T-helper 17 cell (primary cell): Measurements from ENCODE around the gene GRIK3. TPM values are rescaled to one million over a fixed set of nuclear protein-coding genes. Genes with fewer than 3 reads are reported as not detected.
"Not testable (repeated sequence)": the region's sequence is repeated elsewhere in the genome, so short reads cannot be mapped to it uniquely, and the experiment has no call there.

Experiments used
- ATAC-seq: fragments of 150-1000 bp; cut with Tn5 transposase; 2 replicates; pipeline ENCODE4 v1.10.0; 2021; ENCODE audit warnings: mild to moderate bottlenecking, moderate library complexity
- DNase-seq, 3 donors: peaks; one replicate each; pipeline versions ENCODE4 v3.0.0 to v3.0.0-alpha.2; 2020 to 2021
- H3K9me3 ChIP-seq: one replicate; pipeline ENCODE4 v1.7.0; 2013; ENCODE audit warnings: low read length, mild to moderate bottlenecking; ENCODE audit not compliant: control insufficient read depth, poor library complexity, severe bottlenecking
- H3K27ac Mint-ChIP-seq: one replicate; pipeline ENCODE4 v1.8.0; 2022; ENCODE audit warnings: mild to moderate bottlenecking, moderate library complexity, mixed read lengths
- H3K27me3 Mint-ChIP-seq: one replicate; pipeline ENCODE4 v1.8.0; 2022; ENCODE audit warnings: mixed read lengths
- H3K36me3 Mint-ChIP-seq: one replicate; pipeline ENCODE4 v1.8.0; 2022; ENCODE audit warnings: low read depth, mixed read lengths
- H3K4me1 Mint-ChIP-seq: one replicate; pipeline ENCODE4 v1.8.0; 2022; ENCODE audit warnings: mild to moderate bottlenecking, mixed read lengths
- H3K4me3 Mint-ChIP-seq: one replicate; pipeline ENCODE4 v1.8.0; 2022; ENCODE audit warnings: mild to moderate bottlenecking, moderate library complexity, mixed read lengths
- total RNA-seq, 4 donors: library from RNA in 2 of 4; stranded (reverse) in 2 of 4; gene quantifications; one replicate each; pipeline ENCODE4 v1.2.3 and lab custom pipeline; 2022 to 2026

The GRIK3 gene
- total RNA-seq (not detected), total RNA-seq (lab: John Stamatoyannopoulos, UW) (0 reads per million in 2 donors)

GRCh38 chr1:37034121-37035013 lies at the start of gene GRIK3:
GRIK3 (minus strand) TSS chr1:37034515; CDS start chr1:37034108, 407 bp downstream.
- Mint-ChIP-seq H3K27me3 (peaks cover 79% of the 10 kb centered on the region), H3K27ac (no peak within 1 kb of the TSS), H3K4me3 (peak within 1 kb of the TSS; percentile 19), H3K4me1 (peaks cover 3% of the 10 kb centered on the region), H3K36me3 (peaks cover 8% of the 10 kb centered on the region)
- DNase-seq = no peak
- ATAC-seq = no peak
- H3K9me3 ChIP-seq = no peaks in the 10 kb centered on the region

- Mint-ChIP-seq H3K27me3 (peaks cover 38% of the 10 kb centered on the region), H3K36me3 (no peaks in the 10 kb centered on the region), H3K4me3 (no peak overlapping the region), H3K4me1 (no peaks in the 10 kb centered on the region), H3K27ac (no peak overlapping the region)
- ATAC-seq (no peak), DNase-seq (no peak)
- no peaks in the 10 kb centered on the region for H3K9me3 ChIP-seq
Measured at GRCh38 chr1:37084013-37084412, 49.7 kb upstream of the GRIK3 start.

GRCh38 chr1:37083603-37084002 lies 49.3 kb upstream of the GRIK3 start:
- no peak overlapping the region for H3K4me3 Mint-ChIP-seq
- ATAC-seq (no peak), DNase-seq (no peak)
- no peak overlapping the region for H3K27ac Mint-ChIP-seq
- H3K4me1 Mint-ChIP-seq = no peaks in the 10 kb centered on the region
- H3K36me3 Mint-ChIP-seq = no peaks in the 10 kb centered on the region
- H3K27me3 Mint-ChIP-seq = peaks cover 38% of the 10 kb centered on the region
- no peaks in the 10 kb centered on the region for H3K9me3 ChIP-seq

GRCh38 chr1:37080296-37080986 lies 46.1 kb upstream of the GRIK3 start:
- not testable (repeated sequence) for H3K36me3 Mint-ChIP-seq, H3K4me3 Mint-ChIP-seq, ATAC-seq, H3K27ac Mint-ChIP-seq, H3K4me1 Mint-ChIP-seq, H3K9me3 ChIP-seq, DNase-seq
- peaks cover 36% of the 10 kb centered on the region for H3K27me3 Mint-ChIP-seq

GRCh38 chr1:37078866-37079265 lies 44.6 kb upstream of the GRIK3 start:
- H3K4me1 Mint-ChIP-seq = no peaks in the 10 kb centered on the region
- peaks cover 27% of the 10 kb centered on the region for H3K27me3 Mint-ChIP-seq
- H3K27ac Mint-ChIP-seq = no peak overlapping the region

GRCh38 chr1:37076168-37076567 lies 41.9 kb upstream of the GRIK3 start:
- DNase-seq = no peak
- Mint-ChIP-seq H3K36me3 (no peaks in the 10 kb centered on the region), H3K4me1 (no peaks in the 10 kb centered on the region), H3K4me3 (no peak overlapping the region), H3K27me3 (peaks cover 37% of the 10 kb centered on the region), H3K27ac (no peak overlapping the region)
- H3K9me3 ChIP-seq = no peaks in the 10 kb centered on the region
- ATAC-seq = no peak

More at GRCh38 chr1:37078866-37079265, 44.6 kb upstream of the GRIK3 start:
- ATAC-seq (no peak), DNase-seq (no peak)
- H3K9me3 ChIP-seq = no peaks in the 10 kb centered on the region
- no peak overlapping the region for H3K4me3 Mint-ChIP-seq
- H3K36me3 Mint-ChIP-seq = no peaks in the 10 kb centered on the region

GRCh38 chr1:37073854-37074379 lies 39.6 kb upstream of the GRIK3 start:
- H3K4me1 Mint-ChIP-seq = no peaks in the 10 kb centered on the region
- H3K9me3 ChIP-seq = no peaks in the 10 kb centered on the region
- no peak overlapping the region for H3K4me3 Mint-ChIP-seq
- H3K27ac Mint-ChIP-seq = no peak overlapping the region
- H3K27me3 Mint-ChIP-seq = peaks cover 59% of the 10 kb centered on the region
- H3K36me3 Mint-ChIP-seq = no peaks in the 10 kb centered on the region
- DNase-seq (no peak), ATAC-seq (no peak)

- ATAC-seq = no peak
- H3K4me1 Mint-ChIP-seq = no peaks in the 10 kb centered on the region
- no peaks in the 10 kb centered on the region for H3K9me3 ChIP-seq
Measured at GRCh38 chr1:37073152-37073853, 39.0 kb upstream of the GRIK3 start.

GRCh38 chr1:37071829-37072228 lies 37.5 kb upstream of the GRIK3 start:
- H3K9me3 ChIP-seq = no peaks in the 10 kb centered on the region
- Mint-ChIP-seq H3K27ac (no peak overlapping the region), H3K36me3 (peaks cover 4% of the 10 kb centered on the region), H3K4me3 (no peak overlapping the region), H3K4me1 (no peaks in the 10 kb centered on the region), H3K27me3 (peaks cover 80% of the 10 kb centered on the region)
- ATAC-seq = no peak
- DNase-seq = no peak

More at GRCh38 chr1:37073152-37073853, 39.0 kb upstream of the GRIK3 start:
- no peak for DNase-seq
- peaks cover 65% of the 10 kb centered on the region for H3K27me3 Mint-ChIP-seq
- H3K36me3 Mint-ChIP-seq = peaks cover 4% of the 10 kb centered on the region
- no peak overlapping the region for H3K27ac Mint-ChIP-seq
- no peak overlapping the region for H3K4me3 Mint-ChIP-seq

GRCh38 chr1:37070126-37070525 lies 35.8 kb upstream of the GRIK3 start:
- Mint-ChIP-seq H3K4me1 (no peaks in the 10 kb centered on the region), H3K27me3 (peaks cover 81% of the 10 kb centered on the region), H3K27ac (no peak overlapping the region), H3K36me3 (peaks cover 4% of the 10 kb centered on the region), H3K4me3 (no peak overlapping the region)
- no peaks in the 10 kb centered on the region for H3K9me3 ChIP-seq
- DNase-seq (no peak), ATAC-seq (no peak)

GRCh38 chr1:37069406-37069805 lies 35.1 kb upstream of the GRIK3 start:
- H3K9me3 ChIP-seq = no peaks in the 10 kb centered on the region
- Mint-ChIP-seq H3K4me1 (no peaks in the 10 kb centered on the region), H3K4me3 (no peak overlapping the region), H3K27ac (no peak overlapping the region), H3K27me3 (peaks cover 86% of the 10 kb centered on the region), H3K36me3 (peaks cover 4% of the 10 kb centered on the region)
- no peak for ATAC-seq
- no peak for DNase-seq

- ATAC-seq (no peak), DNase-seq (no peak)
- Mint-ChIP-seq H3K36me3 (peaks cover 4% of the 10 kb centered on the region), H3K27ac (no peak overlapping the region), H3K4me3 (no peak overlapping the region), H3K27me3 (peaks cover 91% of the 10 kb centered on the region), H3K4me1 (peaks cover under 1% of the 10 kb centered on the region)
- H3K9me3 ChIP-seq = no peaks in the 10 kb centered on the region
Measured at GRCh38 chr1:37068897-37069296, 34.6 kb upstream of the GRIK3 start.

GRCh38 chr1:37068260-37068659 lies 33.9 kb upstream of the GRIK3 start:
- H3K27ac Mint-ChIP-seq = peak overlapping the region; percentile 2
- ATAC-seq (no peak), DNase-seq (no peak)
- peaks cover 2% of the 10 kb centered on the region for H3K4me1 Mint-ChIP-seq
- no peak overlapping the region for H3K4me3 Mint-ChIP-seq
- H3K27me3 Mint-ChIP-seq = peaks cover 88% of the 10 kb centered on the region
- peaks cover 4% of the 10 kb centered on the region for H3K36me3 Mint-ChIP-seq
- H3K9me3 ChIP-seq = no peaks in the 10 kb centered on the region
